ENCODE data around the gene TPCN1. TPM values are rescaled to one million over a fixed set of nuclear protein-coding genes. Genes with fewer than 3 reads are reported as not detected.

The TPCN1 gene
- total RNA-seq, 1 donor from 2014 or later = 8.4 TPM

- Mint-ChIP-seq H3K27me3 (ENCODE audit: unreplicated experiment) (peaks cover 5% of the 10 kb centered on the region), H3K4me1 (ENCODE audit: unreplicated experiment) (peaks cover 11% of the 10 kb centered on the region), H3K4me3 (ENCODE audit: unreplicated experiment) (peak overlapping the region; percentile 95), H3K27ac (ENCODE audit: unreplicated experiment) (peak overlapping the region; percentile 75), H3K36me3 (ENCODE audit: low read depth, unreplicated experiment) (peaks cover 17% of the 10 kb centered on the region), H3K9me3 (ENCODE audit: unreplicated experiment) (no peaks in the 10 kb centered on the region)
- DNase-seq (ENCODE audit: low spot score) = no peak
- no peak for TF ChIP-seq CTCF (IDR thresholded peaks at IDR 0.05; ENCODE audit: unreplicated experiment)
Measured at GRCh38 chr12:113184098-113184899, 37.0 kb upstream of the TPCN1 start.

- Mint-ChIP-seq H3K36me3 (ENCODE audit: low read depth, unreplicated experiment) (peaks cover 17% of the 10 kb centered on the region), H3K9me3 (ENCODE audit: unreplicated experiment) (no peaks in the 10 kb centered on the region), H3K27me3 (ENCODE audit: unreplicated experiment) (peaks cover 4% of the 10 kb centered on the region), H3K4me1 (ENCODE audit: unreplicated experiment) (peaks cover 11% of the 10 kb centered on the region), H3K27ac (ENCODE audit: unreplicated experiment) (peak overlapping the region; percentile 75), H3K4me3 (ENCODE audit: unreplicated experiment) (peak overlapping the region; percentile 95)
- peak; percentile 86 for DNase-seq (ENCODE audit: low spot score)
- no peak for TF ChIP-seq CTCF (IDR thresholded peaks at IDR 0.05; ENCODE audit: unreplicated experiment)
Measured at GRCh38 chr12:113184900-113185179, 36.4 kb upstream of the TPCN1 start.

- peaks cover 3% of the 10 kb centered on the region for H3K27me3 Mint-ChIP-seq (ENCODE audit: unreplicated experiment)
- H3K4me3 Mint-ChIP-seq (ENCODE audit: unreplicated experiment) = peak within 1 kb of the TSS; percentile 95
- peak within 1 kb of the TSS; percentile 75 for H3K27ac Mint-ChIP-seq (ENCODE audit: unreplicated experiment)
- no peaks in the 10 kb centered on the region for H3K9me3 Mint-ChIP-seq (ENCODE audit: unreplicated experiment)
- no peak for TF ChIP-seq CTCF (IDR thresholded peaks at IDR 0.05; ENCODE audit: unreplicated experiment)
- peak; percentile 76 for DNase-seq (ENCODE audit: low spot score)
- peaks cover 13% of the 10 kb centered on the region for H3K36me3 Mint-ChIP-seq (ENCODE audit: low read depth, unreplicated experiment)
- H3K4me1 Mint-ChIP-seq (ENCODE audit: unreplicated experiment) = peaks cover 11% of the 10 kb centered on the region
Measured at GRCh38 chr12:113185180-113186032, 35.9 kb upstream of the TPCN1 start, which contains the start of the genes DDX54 and RITA1. Gene DDX54 (minus strand): TSS chr12:113185478. CDS start chr12:113185451, 27 bp downstream. Gene RITA1 (plus strand): TSS chr12:113185721. CDS start chr12:113186747, 1,026 bp downstream.

- Mint-ChIP-seq H3K27me3 (ENCODE audit: unreplicated experiment) (peaks cover 3% of the 10 kb centered on the region), H3K4me3 (ENCODE audit: unreplicated experiment) (peak overlapping the region; percentile 90), H3K27ac (ENCODE audit: unreplicated experiment) (no peak overlapping the region), H3K4me1 (ENCODE audit: unreplicated experiment) (peaks cover 11% of the 10 kb centered on the region), H3K9me3 (ENCODE audit: unreplicated experiment) (no peaks in the 10 kb centered on the region), H3K36me3 (ENCODE audit: low read depth, unreplicated experiment) (peaks cover 13% of the 10 kb centered on the region)
- DNase-seq (ENCODE audit: low spot score) = no peak
- no peak for TF ChIP-seq CTCF (IDR thresholded peaks at IDR 0.05; ENCODE audit: unreplicated experiment)
Measured at GRCh38 chr12:113186033-113186365, 35.3 kb upstream of the TPCN1 start.

Measured in endothelial cell (in vitro differentiated cells).